Hippocampal formation (tissue), 2 donors: Measurements from ENCODE around the gene CDC42EP1.
"Not testable (repeated sequence)": the region's sequence is repeated elsewhere in the genome, so short reads cannot be mapped to it uniquely, and the experiment has no call there.

Experiments
- DNase-seq, 2 donors: peaks; one replicate each; lab custom pipeline; 2025; lab: John Stamatoyannopoulos, UW

Gene CDC42EP1

DNA sequence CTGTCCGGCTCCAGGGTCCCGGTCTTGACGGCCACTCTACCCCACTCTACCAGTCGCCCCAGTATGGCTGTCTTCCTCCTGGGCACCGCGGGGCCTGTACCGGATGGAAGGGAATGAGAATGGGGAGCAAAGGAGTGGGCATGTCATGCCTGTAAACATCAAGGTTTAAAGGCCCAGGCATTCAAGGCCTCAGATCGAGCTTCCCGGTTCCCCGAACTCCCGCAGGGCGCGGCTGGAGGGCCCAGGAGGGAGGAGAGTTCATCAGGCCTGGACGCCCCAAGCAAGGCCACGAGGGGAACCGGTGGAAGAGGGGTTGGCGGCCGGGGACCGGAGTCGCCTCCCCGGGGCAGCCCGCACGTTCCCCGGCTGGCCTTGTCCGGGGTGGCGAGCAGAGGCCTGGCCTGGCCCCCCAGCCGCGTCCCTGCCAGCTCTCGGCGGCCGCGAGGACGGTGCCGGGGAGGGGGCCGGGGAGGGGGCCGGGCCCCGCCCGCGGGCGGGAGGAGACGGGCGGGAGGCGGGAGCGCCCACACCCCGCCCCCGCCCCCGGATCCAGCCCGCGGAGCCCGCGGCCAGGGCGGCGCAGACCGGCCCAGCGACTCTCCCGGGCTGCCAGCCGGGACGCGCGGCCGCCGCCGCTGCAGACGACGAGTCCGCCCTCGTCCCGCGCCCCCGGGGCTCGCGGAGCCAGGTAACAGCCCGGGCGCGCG lies at the start of gene CDC42EP1:
CDC42EP1 (plus strand) TSS at position 580 of the 707 bp plus-strand sequence. CDS start 5,870 bp downstream, outside the sequence.
- DNase-seq: peak; percentile 46 to 68

- no peak for DNase-seq
Observed at GRCh38 chr22:37511395-37512104, 48.7 kb upstream of the CDC42EP1 start.

- no peak for DNase-seq
Observed at GRCh38 chr22:37514526-37515051, 45.7 kb upstream of the CDC42EP1 start.

- DNase-seq: no peak
Observed at GRCh38 chr22:37515901-37516300, 44.4 kb upstream of the CDC42EP1 start.

- no peak for DNase-seq
Observed at GRCh38 chr22:37516456-37516855, 43.8 kb upstream of the CDC42EP1 start.

DNA sequence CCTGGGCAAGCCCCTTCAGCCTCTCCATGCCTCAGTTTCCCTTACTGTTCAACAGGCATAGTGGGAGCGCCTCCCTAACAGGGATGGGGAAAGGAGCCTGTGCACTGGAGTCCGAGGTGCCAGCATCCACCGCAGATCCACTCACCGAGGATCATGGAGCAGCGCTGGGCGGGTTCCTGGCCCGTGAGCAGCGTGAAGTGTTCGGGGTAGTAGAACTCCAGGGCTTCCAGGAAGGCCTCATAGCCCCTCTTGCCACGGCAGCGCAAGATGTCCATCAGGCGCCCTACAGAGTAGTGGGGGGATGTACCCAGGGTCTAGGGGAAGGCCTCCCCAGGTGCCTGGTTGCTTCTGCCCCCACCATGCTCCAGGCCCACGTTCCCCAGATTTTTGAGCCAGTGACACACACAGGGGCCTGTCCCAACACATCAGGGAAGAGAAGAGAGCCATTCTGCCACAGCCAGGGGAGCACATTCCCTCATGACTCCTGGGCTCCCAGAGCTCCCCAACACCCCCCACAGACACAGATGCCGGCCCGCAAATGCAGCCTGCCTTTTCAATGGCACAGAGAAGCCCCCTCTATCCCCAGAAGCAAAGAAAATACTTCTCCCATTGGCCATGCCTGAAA lies 42.3 kb upstream of the CDC42EP1 start:
- no peak for DNase-seq

- DNase-seq: no peak
Observed at GRCh38 chr22:37518509-37519267, 41.6 kb upstream of the CDC42EP1 start.

- no peak for DNase-seq
Observed at GRCh38 chr22:37519268-37520195, 40.7 kb upstream of the CDC42EP1 start, which contains the start of gene CARD10. Gene CARD10, minus strand, starts transcription at chr22:37519415. Its CDS starts 215 bp downstream, at chr22:37519200.

GRCh38 chr22:37520776-37521191 lies 39.5 kb upstream of the CDC42EP1 start:
- DNase-seq: no peak

GRCh38 chr22:37521236-37521739 lies 39.0 kb upstream of the CDC42EP1 start:
- DNase-seq: no peak

- no peak for DNase-seq
Observed at GRCh38 chr22:37522482-37522881, 37.8 kb upstream of the CDC42EP1 start.

- no peak for DNase-seq
Observed at GRCh38 chr22:37525073-37525745, 35.1 kb upstream of the CDC42EP1 start.

DNA sequence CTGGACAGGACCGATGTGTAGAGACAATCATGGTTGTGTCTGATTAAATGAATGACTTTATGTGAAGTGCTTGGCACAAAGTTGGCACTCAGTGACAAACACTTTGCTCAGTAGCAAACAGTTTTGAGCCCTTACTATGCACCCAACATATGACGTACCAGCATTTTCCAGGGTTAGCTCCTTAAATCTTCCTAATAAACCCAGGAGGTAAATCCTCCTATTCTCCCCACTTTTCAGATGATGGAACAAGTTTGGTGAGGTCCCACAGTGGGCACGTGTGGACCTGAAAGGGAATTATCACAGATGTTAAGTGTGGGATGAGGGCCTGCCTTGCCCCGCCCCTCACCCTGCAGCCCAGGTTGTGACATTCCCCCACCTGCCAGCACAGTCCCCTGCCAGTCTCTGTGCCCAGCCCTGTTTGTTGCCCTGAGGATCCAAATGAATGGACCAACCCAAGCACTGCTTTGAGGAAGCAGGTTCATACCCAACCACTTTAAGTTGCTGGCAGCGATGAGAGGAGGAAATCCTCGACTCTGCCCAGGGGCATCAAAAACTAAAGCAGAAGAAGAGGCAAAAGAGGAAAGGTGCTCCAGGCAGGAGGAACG lies 34.4 kb upstream of the CDC42EP1 start:
- no peak for DNase-seq

DNA sequence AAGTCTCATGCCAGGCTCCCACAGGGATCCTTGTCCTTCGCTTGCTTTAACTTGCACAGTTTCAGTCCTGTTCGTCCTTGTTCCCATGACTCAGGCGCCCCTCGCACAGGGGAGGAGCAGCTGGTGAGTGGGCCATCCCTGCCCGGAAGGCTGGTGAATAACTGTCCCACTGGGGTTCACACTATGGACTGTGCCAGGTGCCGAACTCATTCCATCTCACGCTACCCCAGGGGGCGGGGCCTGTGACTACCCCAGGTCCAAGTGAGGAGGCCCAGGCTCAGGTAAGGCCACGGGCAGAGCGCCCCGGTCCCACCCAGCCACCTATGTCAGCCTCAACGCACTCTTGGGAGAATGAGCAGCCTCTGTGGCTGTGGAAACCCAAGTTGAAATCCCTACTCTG lies 33.9 kb upstream of the CDC42EP1 start:
- DNase-seq: no peak

- DNase-seq: not testable (repeated sequence)
Observed at GRCh38 chr22:37527081-37527752, 33.1 kb upstream of the CDC42EP1 start.

- not testable (repeated sequence) for DNase-seq
Observed at GRCh38 chr22:37527952-37528351, 32.3 kb upstream of the CDC42EP1 start.

GRCh38 chr22:37529652-37530345 lies 30.5 kb upstream of the CDC42EP1 start:
- DNase-seq: no peak

DNA sequence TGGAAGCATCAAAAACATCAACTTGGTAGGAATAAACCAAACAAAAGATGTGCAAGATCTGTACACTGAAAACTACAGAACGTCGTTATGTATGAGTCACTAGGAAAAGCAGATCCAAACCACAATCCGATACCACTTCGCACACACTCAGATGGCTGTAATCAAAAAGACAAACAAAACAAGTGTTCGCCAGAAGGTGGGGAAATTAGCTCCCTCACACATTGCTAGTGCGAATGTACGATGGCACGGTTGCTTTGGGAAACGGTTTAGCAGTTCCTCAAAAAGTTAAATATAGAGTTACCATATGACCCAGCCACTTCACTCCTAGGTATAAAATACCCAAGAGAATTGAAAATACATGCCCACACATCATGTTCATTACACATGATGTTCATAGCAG lies 26.3 kb upstream of the CDC42EP1 start:
- peak in 1 of 2 donors; percentile 13 for DNase-seq
